ENCODE results near the gene RNF41.

DNA sequence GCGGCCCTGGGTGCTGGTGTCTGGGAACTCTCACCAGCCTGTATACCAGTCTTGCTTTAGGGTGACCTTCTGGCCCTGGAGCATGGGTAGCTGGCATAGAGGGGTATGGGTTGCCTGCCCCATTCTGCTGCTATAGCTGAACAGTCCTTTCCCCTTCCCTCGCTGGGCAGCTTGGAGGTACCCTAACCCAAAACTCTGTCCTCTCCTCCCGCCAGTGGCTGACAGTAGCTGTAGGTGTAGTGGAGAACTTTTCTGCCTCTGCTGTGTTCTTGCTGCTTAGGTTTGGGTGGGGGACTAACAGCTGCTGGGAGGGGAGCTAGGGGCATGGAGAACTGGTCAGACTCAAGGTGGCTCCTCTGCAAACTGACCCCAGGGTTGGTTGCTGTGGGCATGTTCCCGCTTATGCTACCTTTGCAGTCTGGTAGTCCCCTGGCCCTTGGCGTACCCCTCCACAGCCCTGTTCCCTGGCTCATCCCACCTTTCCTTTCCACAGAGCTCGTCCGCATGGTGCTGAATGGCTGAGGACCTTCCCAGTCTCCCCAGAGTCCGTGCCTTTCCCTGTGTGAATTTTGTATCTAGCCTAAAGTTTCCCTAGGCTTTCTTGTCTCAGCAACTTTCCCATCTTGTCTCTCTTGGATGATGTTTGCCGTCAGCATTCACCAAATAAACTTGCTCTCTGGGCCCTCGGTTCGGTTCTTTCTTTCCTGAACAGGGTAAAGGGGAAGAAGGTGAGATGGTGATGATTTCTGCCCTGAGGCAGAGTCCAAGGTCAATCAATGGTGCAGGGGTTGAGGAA lies 60.6 kb downstream of the RNF41 start:
- TF ChIP-seq POLR2A (IDR thresholded peaks at IDR 0.05) (no peak), EP300 (IDR thresholded peaks at IDR 0.05) (no peak), POLR2AphosphoS5 (IDR thresholded peaks at IDR 0.05) (no peak)
- TF ChIP-seq, protein P1, sequence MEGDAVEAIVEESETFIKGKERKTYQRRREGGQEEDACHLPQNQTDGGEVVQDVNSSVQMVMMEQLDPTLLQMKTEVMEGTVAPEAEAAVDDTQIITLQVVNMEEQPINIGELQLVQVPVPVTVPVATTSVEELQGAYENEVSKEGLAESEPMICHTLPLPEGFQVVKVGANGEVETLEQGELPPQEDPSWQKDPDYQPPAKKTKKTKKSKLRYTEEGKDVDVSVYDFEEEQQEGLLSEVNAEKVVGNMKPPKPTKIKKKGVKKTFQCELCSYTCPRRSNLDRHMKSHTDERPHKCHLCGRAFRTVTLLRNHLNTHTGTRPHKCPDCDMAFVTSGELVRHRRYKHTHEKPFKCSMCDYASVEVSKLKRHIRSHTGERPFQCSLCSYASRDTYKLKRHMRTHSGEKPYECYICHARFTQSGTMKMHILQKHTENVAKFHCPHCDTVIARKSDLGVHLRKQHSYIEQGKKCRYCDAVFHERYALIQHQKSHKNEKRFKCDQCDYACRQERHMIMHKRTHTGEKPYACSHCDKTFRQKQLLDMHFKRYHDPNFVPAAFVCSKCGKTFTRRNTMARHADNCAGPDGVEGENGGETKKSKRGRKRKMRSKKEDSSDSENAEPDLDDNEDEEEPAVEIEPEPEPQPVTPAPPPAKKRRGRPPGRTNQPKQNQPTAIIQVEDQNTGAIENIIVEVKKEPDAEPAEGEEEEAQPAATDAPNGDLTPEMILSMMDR (IDR thresholded peaks at IDR 0.05), result no peak

All from stomach (tissue), 4 donors.